ENCODE data around the gene DHX36.

Gene DHX36

GRCh38 chr3:154334973-154335420 is 10.7 kb upstream of the DHX36 start:
- peak; percentile 34 for TF ChIP-seq RAD21 (IDR thresholded peaks at IDR 0.05; ENCODE audit: low read depth)
- TF ChIP-seq TEAD4 (IDR thresholded peaks at IDR 0.05): no peak

- TF ChIP-seq FOXM1 (IDR thresholded peaks at IDR 0.05; ENCODE audit: borderline replicate concordance, low read depth) (no peak), CEBPB (IDR thresholded peaks at IDR 0.05) (no peak), RAD21 (IDR thresholded peaks at IDR 0.05; ENCODE audit: low read depth) (no peak), ZBTB7A (IDR thresholded peaks at IDR 0.05; ENCODE audit: low read depth) (no peak), TEAD4 (IDR thresholded peaks at IDR 0.05) (no peak), CREB1 (IDR thresholded peaks at IDR 0.05; ENCODE audit: low read depth) (no peak)
Measured at GRCh38 chr3:154327871-154328270, 3.6 kb upstream of the DHX36 start.

DNA sequence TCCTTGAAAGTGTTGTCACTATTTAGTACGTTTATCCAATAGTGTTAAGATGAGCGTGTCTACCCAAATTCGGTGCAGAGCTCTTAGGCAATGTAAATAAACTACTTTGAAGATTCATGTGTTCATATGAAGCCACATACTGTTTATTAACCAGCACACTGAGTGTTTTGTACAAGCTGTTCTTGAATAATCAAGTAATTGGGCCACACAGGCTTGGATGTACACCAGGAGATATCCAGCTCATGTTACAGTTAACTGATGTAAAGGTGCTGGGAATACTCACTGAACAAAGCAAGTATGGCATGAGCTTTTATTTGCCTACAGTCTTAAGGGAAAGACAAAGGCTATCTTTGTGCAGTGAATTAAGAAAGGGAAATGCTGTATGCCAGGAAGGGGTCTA is 632 bp upstream of the DHX36 start:
- TF ChIP-seq EGR1 (IDR thresholded peaks at IDR 0.05): no peak
- TF ChIP-seq CREB1 (IDR thresholded peaks at IDR 0.05; ENCODE audit: low read depth): no peak
- TF ChIP-seq YY1 (IDR thresholded peaks at IDR 0.05; ENCODE audit: low read depth): no peak
- TF ChIP-seq CEBPB (IDR thresholded peaks at IDR 0.05): no peak
- no peak for TF ChIP-seq RAD21 (IDR thresholded peaks at IDR 0.05; ENCODE audit: low read depth)
- TF ChIP-seq, protein P1, sequence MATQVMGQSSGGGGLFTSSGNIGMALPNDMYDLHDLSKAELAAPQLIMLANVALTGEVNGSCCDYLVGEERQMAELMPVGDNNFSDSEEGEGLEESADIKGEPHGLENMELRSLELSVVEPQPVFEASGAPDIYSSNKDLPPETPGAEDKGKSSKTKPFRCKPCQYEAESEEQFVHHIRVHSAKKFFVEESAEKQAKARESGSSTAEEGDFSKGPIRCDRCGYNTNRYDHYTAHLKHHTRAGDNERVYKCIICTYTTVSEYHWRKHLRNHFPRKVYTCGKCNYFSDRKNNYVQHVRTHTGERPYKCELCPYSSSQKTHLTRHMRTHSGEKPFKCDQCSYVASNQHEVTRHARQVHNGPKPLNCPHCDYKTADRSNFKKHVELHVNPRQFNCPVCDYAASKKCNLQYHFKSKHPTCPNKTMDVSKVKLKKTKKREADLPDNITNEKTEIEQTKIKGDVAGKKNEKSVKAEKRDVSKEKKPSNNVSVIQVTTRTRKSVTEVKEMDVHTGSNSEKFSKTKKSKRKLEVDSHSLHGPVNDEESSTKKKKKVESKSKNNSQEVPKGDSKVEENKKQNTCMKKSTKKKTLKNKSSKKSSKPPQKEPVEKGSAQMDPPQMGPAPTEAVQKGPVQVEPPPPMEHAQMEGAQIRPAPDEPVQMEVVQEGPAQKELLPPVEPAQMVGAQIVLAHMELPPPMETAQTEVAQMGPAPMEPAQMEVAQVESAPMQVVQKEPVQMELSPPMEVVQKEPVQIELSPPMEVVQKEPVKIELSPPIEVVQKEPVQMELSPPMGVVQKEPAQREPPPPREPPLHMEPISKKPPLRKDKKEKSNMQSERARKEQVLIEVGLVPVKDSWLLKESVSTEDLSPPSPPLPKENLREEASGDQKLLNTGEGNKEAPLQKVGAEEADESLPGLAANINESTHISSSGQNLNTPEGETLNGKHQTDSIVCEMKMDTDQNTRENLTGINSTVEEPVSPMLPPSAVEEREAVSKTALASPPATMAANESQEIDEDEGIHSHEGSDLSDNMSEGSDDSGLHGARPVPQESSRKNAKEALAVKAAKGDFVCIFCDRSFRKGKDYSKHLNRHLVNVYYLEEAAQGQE (IDR thresholded peaks at IDR 0.05; ENCODE audit: low read depth): no peak
- TF ChIP-seq, protein P2, sequence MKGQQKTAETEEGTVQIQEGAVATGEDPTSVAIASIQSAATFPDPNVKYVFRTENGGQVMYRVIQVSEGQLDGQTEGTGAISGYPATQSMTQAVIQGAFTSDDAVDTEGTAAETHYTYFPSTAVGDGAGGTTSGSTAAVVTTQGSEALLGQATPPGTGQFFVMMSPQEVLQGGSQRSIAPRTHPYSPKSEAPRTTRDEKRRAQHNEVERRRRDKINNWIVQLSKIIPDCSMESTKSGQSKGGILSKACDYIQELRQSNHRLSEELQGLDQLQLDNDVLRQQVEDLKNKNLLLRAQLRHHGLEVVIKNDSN (IDR thresholded peaks at IDR 0.05): no peak
- no peak for TF ChIP-seq NFIC (IDR thresholded peaks at IDR 0.05)
- TF ChIP-seq EP300 (IDR thresholded peaks at IDR 0.05; ENCODE audit: borderline replicate concordance): no peak
- TF ChIP-seq ZBTB7A (IDR thresholded peaks at IDR 0.05; ENCODE audit: low read depth): no peak
- TF ChIP-seq TAF1 (IDR thresholded peaks at IDR 0.05; ENCODE audit: low read depth): no peak
- TF ChIP-seq TCF12 (IDR thresholded peaks at IDR 0.05; ENCODE audit: low read depth): no peak
- TF ChIP-seq FOXM1 (IDR thresholded peaks at IDR 0.05; ENCODE audit: borderline replicate concordance, low read depth): no peak
- no peak for TF ChIP-seq TEAD4 (IDR thresholded peaks at IDR 0.05)
- no peak for TF ChIP-seq MAX (IDR thresholded peaks at IDR 0.05)

DNA sequence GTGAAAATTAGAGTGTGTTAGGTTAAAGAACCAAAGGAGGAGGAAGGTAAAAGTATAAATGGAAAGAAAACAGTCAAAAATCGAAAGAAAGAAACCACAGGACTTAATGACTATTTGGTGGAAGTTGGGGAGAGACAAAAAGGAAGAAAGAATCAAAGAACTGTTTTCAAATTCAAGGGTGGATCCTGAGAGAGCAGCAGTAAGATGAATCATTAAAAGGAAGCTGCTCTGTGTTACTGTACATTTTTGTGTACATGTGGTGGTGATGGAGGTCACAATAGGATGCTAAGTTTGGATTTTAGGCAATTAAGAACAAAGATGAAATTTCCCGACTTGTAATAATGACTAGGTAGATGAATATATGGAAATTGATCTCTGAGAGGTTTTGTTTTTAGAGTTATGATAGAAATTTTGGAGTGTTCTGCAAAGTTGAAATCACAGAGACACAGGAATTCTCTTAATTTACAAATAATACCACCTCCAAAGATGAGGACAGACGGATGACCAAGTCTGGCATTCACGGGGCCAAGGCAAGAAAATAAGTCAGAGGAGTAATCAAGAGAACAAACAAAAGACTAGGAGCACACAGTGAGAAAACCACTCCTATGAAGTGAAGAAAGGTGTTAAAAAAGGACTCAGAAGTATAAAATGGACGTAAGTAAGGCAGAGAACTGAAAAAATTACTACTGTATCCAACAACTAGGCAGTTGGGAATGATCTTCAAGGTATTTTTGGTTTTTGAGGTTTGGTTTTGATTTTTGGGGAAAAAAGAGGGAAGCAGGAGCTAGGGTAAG is 7.1 kb downstream of the DHX36 start:
- no peak for TF ChIP-seq EP300 (IDR thresholded peaks at IDR 0.05; ENCODE audit: borderline replicate concordance)
- TF ChIP-seq CEBPB (IDR thresholded peaks at IDR 0.05): no peak
- TF ChIP-seq, protein P2 (IDR thresholded peaks at IDR 0.05): no peak
- TF ChIP-seq NFIC (IDR thresholded peaks at IDR 0.05): no peak
- no peak for TF ChIP-seq RAD21 (IDR thresholded peaks at IDR 0.05; ENCODE audit: low read depth)
- no peak for TF ChIP-seq FOXM1 (IDR thresholded peaks at IDR 0.05; ENCODE audit: borderline replicate concordance, low read depth)
- no peak for TF ChIP-seq MAX (IDR thresholded peaks at IDR 0.05)
- no peak for TF ChIP-seq CREB1 (IDR thresholded peaks at IDR 0.05; ENCODE audit: low read depth)
- TF ChIP-seq TEAD4 (IDR thresholded peaks at IDR 0.05): no peak

GRCh38 chr3:154314152-154314551 is 10.1 kb downstream of the DHX36 start:
- TF ChIP-seq, protein P2 (IDR thresholded peaks at IDR 0.05): no peak
- no peak for TF ChIP-seq EP300 (IDR thresholded peaks at IDR 0.05; ENCODE audit: borderline replicate concordance)
- TF ChIP-seq TAF1 (IDR thresholded peaks at IDR 0.05; ENCODE audit: low read depth): no peak
- TF ChIP-seq NFIC (IDR thresholded peaks at IDR 0.05): no peak
- no peak for TF ChIP-seq CREB1 (IDR thresholded peaks at IDR 0.05; ENCODE audit: low read depth)
- TF ChIP-seq, protein P1 (IDR thresholded peaks at IDR 0.05; ENCODE audit: low read depth): no peak
- no peak for TF ChIP-seq YY1 (IDR thresholded peaks at IDR 0.05; ENCODE audit: low read depth)
- TF ChIP-seq FOXM1 (IDR thresholded peaks at IDR 0.05; ENCODE audit: borderline replicate concordance, low read depth): no peak
- no peak for TF ChIP-seq ZBTB7A (IDR thresholded peaks at IDR 0.05; ENCODE audit: low read depth)
- no peak for TF ChIP-seq CEBPB (IDR thresholded peaks at IDR 0.05)
- TF ChIP-seq EGR1 (IDR thresholded peaks at IDR 0.05): no peak
- TF ChIP-seq MAX (IDR thresholded peaks at IDR 0.05): no peak
- TF ChIP-seq TEAD4 (IDR thresholded peaks at IDR 0.05): no peak
- no peak for TF ChIP-seq RAD21 (IDR thresholded peaks at IDR 0.05; ENCODE audit: low read depth)

Data from Ishikawa (cell line).